ENCODE data around the gene VKORC1L1.

DNA sequence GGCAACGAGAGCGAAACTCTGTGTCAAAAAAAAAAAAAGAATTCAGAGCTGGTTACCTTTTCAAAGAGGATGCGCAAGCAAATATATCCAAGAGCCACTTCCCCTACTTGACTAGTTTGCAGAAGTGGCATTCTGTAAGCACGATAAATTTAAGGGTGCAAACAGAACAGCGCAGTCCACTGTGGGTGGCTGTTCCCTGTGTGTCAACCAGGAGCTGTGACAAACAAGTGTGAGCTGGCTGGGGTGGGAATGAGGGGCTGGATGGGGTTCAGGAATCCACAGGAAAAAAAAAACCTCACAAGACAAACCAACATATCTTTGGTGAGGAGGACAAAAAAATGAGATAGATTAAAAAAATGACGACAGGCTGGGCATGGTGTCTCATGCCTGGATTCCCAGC, 93.3 kb downstream of the VKORC1L1 start:
- TF ChIP-seq CTCF (IDR thresholded peaks at IDR 0.05; ENCODE audit: low read depth, low read length) (no peak), POLR2A (IDR thresholded peaks at IDR 0.05; ENCODE audit: extremely low read depth, insufficient read length) (no peak), MYC (IDR thresholded peaks at IDR 0.05; ENCODE audit: low read depth, low read length) (no peak), MAX (IDR thresholded peaks at IDR 0.05; ENCODE audit: low read depth, low read length) (no peak)

Measured in NB4 (cell line).